ENCODE measurements around the gene ALDH1A1.

ALDH1A1 gene

DNA sequence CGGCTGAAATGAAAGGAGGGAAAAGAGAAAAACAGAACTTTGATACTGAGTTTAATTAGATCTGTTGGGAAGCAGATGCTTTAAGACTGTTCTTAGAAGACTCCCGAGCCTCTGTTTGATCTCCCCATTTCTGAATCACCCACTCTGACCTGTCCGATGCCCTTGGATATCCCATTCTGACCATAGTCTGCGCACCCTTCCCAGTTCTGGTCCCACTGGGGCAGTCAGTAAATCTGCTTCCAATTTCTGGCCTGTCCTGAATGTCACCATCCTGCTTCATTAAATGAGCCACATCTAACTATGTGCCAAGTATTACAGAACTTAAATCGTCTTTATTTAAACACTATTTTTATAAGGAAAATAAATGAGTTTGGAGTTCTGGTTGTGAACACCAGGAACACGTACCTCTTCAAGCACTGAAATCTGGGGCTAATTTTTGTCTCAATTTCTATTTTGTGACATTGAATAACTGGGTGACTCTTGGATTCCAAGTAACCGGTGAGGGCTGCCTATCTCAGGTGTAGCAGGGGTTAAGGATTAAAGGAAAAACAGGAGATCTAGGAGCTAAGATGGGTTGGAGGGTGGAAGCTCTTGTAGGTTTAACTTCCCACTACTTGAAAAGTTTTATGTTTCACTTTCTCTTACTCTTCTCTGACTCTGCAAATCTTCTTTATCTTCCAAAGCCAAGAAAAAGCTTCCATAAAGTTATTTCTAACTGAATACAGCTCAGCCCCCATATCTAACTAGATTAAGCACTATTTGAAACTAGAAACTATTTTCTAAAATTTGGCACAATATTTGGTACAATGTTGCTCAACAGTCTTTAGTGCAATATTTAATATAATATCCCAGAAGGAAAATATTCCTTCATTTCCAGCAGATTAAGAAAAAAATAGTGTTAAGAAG lies 40.1 kb downstream of the ALDH1A1 start:
- TF ChIP-seq ZFX (IDR thresholded peaks at IDR 0.05; ENCODE audit: borderline replicate concordance) (no peak), CTCF (IDR thresholded peaks at IDR 0.05) (no peak)
- no peak overlapping the region for H3K27ac ChIP-seq

DNA sequence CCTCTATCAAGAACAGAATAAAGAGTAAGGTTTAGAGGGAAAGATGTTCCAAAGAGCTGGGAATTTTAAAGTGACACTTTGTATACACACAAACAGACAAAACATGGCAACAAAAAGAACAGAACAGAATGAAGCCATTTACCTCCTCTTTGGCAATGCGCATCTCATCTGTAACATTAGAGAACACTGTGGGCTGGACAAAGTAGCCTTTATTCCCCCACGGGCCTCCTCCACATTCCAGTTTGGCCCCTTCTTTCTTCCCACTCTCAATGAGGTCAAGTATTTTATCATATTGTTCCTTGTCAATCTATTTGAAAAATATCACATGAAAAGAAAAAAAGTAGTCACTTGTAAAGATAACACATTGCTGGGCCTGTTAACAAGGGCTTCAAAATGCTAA lies 41.0 kb downstream of the ALDH1A1 start:
- TF ChIP-seq CTCF (IDR thresholded peaks at IDR 0.05), result no peak
- no peak for TF ChIP-seq ZFX (IDR thresholded peaks at IDR 0.05; ENCODE audit: borderline replicate concordance)
- H3K27ac ChIP-seq, result no peak overlapping the region

DNA sequence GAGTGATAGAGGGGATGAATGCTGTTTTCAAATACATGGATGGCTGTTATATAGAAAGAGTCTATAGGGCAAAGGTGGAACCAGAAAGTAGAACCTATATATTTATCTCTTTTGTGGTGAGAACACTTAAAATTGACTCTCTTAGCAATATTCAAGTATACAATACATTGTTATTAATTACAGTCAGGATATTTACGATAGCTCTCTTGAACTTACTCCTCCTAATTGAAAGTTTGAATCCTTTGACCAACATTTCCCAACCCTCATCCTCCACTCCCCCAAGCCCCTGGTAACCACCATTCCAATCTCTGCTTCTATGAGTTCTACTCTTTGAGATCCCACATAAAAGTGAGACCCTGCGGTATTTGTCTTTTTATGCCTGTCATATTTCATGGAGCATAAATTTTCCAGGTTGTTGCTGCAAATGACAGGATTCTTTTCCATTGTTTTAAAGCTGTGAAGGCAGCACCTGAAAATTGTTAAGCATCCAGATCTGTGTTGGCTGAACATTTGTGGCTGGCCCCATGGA lies 41.5 kb downstream of the ALDH1A1 start:
- TF ChIP-seq CTCF (IDR thresholded peaks at IDR 0.05) (no peak), ZFX (IDR thresholded peaks at IDR 0.05; ENCODE audit: borderline replicate concordance) (no peak)
- H3K27ac ChIP-seq, result no peak overlapping the region

- H3K27ac ChIP-seq, result no peak overlapping the region
- no peak for TF ChIP-seq ZFX (IDR thresholded peaks at IDR 0.05; ENCODE audit: borderline replicate concordance)
- no peak for TF ChIP-seq CTCF (IDR thresholded peaks at IDR 0.05)
These were observed 43.4 kb downstream of the ALDH1A1 start for GRCh38 chr9:72909428-72909827.

- H3K27ac ChIP-seq, result no peak overlapping the region
- TF ChIP-seq ZFX (IDR thresholded peaks at IDR 0.05; ENCODE audit: borderline replicate concordance) (no peak), CTCF (IDR thresholded peaks at IDR 0.05) (no peak)
These were observed 45.4 kb downstream of the ALDH1A1 start for GRCh38 chr9:72907421-72907820.

- no peak overlapping the region for H3K27ac ChIP-seq
- TF ChIP-seq CTCF (IDR thresholded peaks at IDR 0.05), result no peak
- no peak for TF ChIP-seq ZFX (IDR thresholded peaks at IDR 0.05; ENCODE audit: borderline replicate concordance)
These were observed 46.0 kb downstream of the ALDH1A1 start for GRCh38 chr9:72906810-72907209.
